LoVo (cell line): ENCODE results near the gene POFUT1.
"Not testable (repeated sequence)": the region's sequence is repeated elsewhere in the genome, so short reads cannot be mapped to it uniquely, and the experiment has no call there.

ENCODE experiments used
- DNase-seq: peaks from one replicate; pipeline ENCODE4 v3.0.0-alpha.2; 2016; ENCODE audit warnings: low spot score

Gene POFUT1

GRCh38 chr20:32189123-32189410 is 18.6 kb upstream of the POFUT1 start:
- no peak for DNase-seq

GRCh38 chr20:32189691-32190615 is 17.7 kb upstream of the POFUT1 start:
- DNase-seq: no peak

DNA sequence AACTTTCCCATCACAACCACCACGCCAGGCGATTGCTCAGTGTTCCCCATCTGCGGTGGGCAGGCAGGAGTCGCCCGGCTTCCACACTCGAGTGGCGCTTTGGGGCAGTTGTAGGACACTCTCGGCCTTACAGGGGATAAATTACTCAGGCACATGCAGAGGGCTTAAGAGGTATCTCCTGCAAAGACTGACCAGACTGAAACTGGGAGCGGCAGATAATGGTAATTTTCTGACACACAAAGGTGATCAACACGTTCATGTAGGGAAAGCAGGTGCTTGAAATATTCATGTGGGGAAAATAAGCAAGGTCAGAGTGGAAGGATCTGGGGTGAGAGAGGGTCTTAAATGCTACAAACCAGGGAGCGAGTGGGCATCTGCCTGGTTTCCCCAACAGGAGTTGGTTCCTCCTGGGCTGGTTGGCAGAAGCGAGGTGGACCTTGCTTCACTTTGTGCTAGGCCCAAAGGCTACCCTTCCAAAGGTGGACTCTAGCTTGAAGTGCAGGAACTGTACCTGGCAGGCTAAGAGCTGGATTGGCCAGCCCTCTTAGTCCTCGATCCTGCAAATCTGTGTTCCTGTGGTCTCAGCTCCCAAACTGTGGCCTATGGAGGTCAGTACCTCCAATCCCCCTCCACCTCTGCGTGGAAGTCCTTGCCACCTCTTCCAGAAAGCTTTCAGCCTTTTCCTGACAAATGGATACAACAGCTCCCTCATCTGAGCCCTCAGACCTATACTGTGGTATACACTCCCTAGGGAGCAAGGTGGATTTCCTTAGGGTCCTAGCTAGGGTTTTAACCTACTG is 16.9 kb upstream of the POFUT1 start:
- no peak for DNase-seq

DNA sequence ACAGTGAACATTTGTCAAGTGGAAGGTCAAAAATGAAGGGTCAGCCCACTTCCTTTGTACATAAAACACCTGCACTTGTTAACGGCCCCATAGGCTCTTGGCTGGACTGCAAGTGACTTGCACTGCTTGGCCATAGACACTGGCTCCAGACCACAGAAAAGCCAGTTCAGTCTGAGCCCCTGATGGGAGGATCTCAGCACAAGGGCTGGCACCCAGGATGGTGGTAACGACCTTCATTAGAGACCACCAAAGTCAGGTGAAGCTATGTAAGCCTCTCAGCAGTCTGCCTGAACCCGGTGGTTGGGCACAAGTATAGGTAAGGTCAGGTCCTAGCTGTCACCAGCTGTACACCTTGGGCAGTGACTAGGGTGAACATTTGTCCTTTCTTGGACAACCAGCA is 16.3 kb upstream of the POFUT1 start:
- DNase-seq: no peak

- DNase-seq: no peak
These were observed 15.8 kb upstream of the POFUT1 start for GRCh38 chr20:32191873-32192272.

GRCh38 chr20:32192698-32193097 is 15.0 kb upstream of the POFUT1 start:
- DNase-seq: no peak

DNA sequence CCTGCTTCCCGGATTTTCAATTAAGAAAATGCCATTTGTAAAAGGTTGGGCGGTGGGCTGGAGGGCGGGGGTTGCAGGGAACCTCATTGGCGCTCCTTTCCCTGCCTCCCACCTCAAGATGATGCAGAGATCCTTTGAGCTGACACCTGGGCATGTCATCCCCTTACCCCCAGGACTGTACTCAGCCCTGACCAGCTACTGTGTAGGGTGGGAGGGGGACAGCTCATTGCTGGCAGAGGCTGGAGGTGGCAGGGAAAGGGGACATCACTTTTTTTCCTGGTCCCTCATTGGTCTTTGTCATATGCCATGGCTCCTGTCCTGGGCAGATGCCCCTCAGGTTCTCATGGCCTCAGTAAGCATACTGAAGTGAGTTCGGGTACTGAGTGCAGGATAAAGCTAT is 14.3 kb upstream of the POFUT1 start:
- not testable (repeated sequence) for DNase-seq

- no peak for DNase-seq
These were observed 13.7 kb upstream of the POFUT1 start for GRCh38 chr20:32193996-32194395.

GRCh38 chr20:32195581-32195980 is 12.1 kb upstream of the POFUT1 start:
- no peak for DNase-seq

- DNase-seq: not testable (repeated sequence)
These were observed 11.1 kb upstream of the POFUT1 start for GRCh38 chr20:32196613-32197012.

- DNase-seq: not testable (repeated sequence)
These were observed 10.5 kb upstream of the POFUT1 start for GRCh38 chr20:32197136-32197535.

DNA sequence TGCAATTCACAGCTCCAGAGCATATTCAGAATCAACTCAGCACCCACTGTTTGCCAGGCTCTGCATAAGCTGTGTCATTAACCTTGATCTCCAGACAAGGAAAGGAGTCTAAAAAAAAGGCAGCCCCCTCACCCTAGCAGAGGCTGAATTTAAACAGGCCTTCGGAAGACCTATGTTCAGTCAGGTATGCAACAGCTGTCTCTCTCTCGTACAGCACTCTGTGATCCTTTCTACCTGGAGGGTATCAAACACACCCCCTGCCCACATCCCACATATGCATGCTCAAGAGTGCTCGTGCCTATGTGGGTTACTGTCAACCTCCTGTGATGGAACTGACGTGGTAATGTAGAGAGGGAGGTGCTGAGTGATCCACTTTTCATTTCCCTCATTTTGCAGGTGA is 8.7 kb upstream of the POFUT1 start:
- DNase-seq: no peak

GRCh38 chr20:32201296-32201976 is 6.2 kb upstream of the POFUT1 start:
- DNase-seq: no peak

DNA sequence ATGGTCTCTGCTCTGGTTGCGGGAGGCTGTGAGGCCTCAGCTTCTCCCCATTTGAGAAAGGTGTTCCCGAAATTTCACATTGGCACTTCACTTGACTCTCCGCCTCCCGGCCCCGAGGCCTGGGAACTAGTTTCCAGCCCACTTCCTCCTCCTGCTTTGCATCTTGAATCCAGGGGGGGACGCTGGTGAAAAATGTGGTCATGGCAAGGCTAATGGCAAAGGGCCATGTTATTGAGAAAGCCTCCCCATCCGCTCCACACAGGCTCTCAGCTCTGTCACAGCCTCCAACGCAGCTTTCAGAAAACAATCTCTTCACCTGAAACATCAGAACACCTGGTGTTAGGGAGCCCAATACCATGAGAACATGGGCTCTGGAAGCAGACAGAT is 5.7 kb upstream of the POFUT1 start:
- DNase-seq: no peak

GRCh38 chr20:32203356-32204204 is 4.1 kb upstream of the POFUT1 start:
- DNase-seq: no peak

GRCh38 chr20:32204205-32205109 is 3.2 kb upstream of the POFUT1 start:
- DNase-seq: no peak

DNA sequence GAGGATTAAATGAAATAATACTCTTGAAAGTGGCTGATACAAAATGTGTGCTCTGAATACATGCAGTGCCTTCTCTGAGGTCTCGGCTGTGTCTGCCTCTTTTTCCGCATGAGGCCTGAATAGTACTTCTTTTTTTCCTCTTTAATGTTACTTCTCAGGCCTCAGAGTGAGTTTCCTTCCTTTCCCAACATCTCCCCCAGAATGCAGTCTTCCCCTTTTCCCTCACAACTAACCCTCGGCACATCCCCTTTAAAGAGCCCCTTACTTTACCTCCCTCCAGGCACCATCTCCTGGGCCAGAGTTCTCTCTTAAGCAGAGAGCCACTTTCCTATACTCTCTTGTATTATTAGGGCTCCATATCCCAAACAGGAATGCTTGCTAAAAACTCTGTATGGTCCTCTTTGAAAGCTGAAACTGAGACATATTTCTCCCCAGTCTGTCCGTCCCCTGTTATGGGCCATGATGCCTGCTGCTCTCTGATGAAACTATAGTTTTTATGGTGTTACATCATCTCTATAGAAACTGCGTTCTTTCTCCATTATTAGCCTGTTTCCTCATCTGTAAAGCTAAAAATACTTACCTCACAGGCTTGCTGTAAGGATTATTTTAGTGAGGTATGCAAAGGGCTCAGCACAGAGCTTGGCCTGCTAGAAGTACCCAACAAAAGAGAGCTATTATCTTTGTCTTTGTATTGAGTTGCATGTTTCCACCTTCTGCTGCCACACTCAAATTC is 2.4 kb upstream of the POFUT1 start:
- no peak for DNase-seq

DNA sequence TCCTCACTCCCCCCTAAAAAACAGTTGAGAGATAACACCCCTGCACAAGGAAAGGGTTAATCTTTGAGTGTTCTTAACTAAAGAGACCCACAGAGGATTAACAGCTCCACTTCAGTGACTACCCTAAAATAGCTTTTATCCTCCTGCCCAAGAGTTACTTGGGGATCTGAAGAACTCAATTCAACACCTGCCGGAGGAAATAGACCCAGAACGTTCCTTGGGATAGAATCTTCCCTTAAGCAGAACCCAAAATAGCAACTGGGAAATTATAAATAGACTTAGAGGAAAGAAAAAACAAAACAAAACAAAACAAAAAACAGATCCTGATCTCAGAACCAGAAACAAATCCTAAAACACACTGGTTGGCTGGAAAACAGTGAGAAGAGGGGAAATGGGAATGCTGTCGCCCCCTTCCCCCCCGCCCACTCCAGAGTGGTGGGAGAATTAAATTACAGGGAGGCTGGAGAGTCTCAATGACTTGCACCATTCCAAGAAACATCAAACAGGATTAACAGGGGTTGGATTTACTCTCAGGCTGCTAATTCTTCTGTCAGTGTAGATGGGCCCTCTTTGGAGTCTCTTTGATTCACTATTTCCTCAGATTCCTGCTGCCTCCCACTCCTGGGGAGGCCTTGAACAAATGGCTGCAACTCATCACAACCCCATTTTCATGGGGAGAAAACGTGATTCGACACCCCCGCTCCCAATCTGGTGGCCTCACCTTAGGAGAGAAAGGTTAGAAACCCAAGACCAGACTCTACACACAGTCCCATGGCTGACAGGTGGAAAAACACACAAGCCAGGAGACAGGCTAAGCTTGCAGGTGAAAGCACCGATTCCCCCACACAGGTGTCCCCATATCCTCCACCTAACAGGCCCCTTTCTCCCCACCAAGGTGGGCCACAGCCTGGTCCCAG is 1.6 kb upstream of the POFUT1 start:
- DNase-seq: no peak
